Fibroblast of the aortic adventitia (primary cell): ENCODE measurements around the gene PDCD7. TPM values are rescaled to one million over a fixed set of nuclear protein-coding genes. Genes with fewer than 3 reads are reported as not detected.

Experiments
- DNase-seq: peaks from one replicate; pipeline ENCODE4 v3.0.0-alpha.2; 2010; ENCODE audit warnings: low read depth
- H3K4me3 ChIP-seq: 2 replicates; pipeline ENCODE4 v1.5.1; 2011; ENCODE audit warnings: low read depth, mild to moderate bottlenecking, control low read depth, low read length, moderate library complexity
- CTCF ChIP-seq: IDR thresholded peaks from 2 replicates; pipeline ENCODE4 v1.5.1; 2011; ENCODE audit warnings: mild to moderate bottlenecking, low read length, control low read depth, inconsistent platforms; ENCODE audit not compliant: insufficient read depth
- total RNA-seq: library from RNA; depleted of rRNA; stranded (reverse); fragments of >200 nt; gene quantifications from 2 replicates; pipeline ENCODE4 v1.2.3, GENCODE V29; 2012; ENCODE audit warnings: low replicate concordance

Gene PDCD7
- total RNA-seq, 1 donor: 15.7 TPM

- H3K4me3 ChIP-seq: no peak overlapping the region
- no peak for DNase-seq
- TF ChIP-seq CTCF: no peak
These were observed 41.5 kb downstream of the PDCD7 start for GRCh38 chr15:65091946-65092770.

- DNase-seq: no peak
- no peak overlapping the region for H3K4me3 ChIP-seq
- no peak for TF ChIP-seq CTCF
These were observed 44.3 kb downstream of the PDCD7 start for GRCh38 chr15:65089206-65089824.

- no peak overlapping the region for H3K4me3 ChIP-seq
- no peak for TF ChIP-seq CTCF
- DNase-seq: no peak
These were observed 45.0 kb downstream of the PDCD7 start for GRCh38 chr15:65088643-65089021.

GRCh38 chr15:65087873-65088642, 45.5 kb downstream of the PDCD7 start:
- no peak overlapping the region for H3K4me3 ChIP-seq
- no peak for TF ChIP-seq CTCF
- DNase-seq: no peak

GRCh38 chr15:65087411-65087810, 46.2 kb downstream of the PDCD7 start:
- TF ChIP-seq CTCF: no peak
- no peak overlapping the region for H3K4me3 ChIP-seq
- DNase-seq: no peak

- no peak overlapping the region for H3K4me3 ChIP-seq
- DNase-seq: no peak
- TF ChIP-seq CTCF: peak; percentile 21
These were observed 46.9 kb downstream of the PDCD7 start for GRCh38 chr15:65086680-65087111.
